K562 (cell line): ENCODE results near the gene IKBKG. TPM values are rescaled to one million over a fixed set of nuclear protein-coding genes. Genes with fewer than 3 reads are reported as not detected.
A peak's percentile ranks its signal among the peaks of the same experiment; 100 is the strongest.

Source experiments
- BRD4 ChIP-seq: fragments of 200-600 bp; sonication (generic); IDR thresholded peaks from 2 replicates; pipeline ENCODE4 v1.6.1; 2017; ENCODE audit warnings: inconsistent platforms
- BRD9 ChIP-seq: fragments of 450-650 bp; IDR thresholded peaks from 2 replicates; pipeline ENCODE4 v1.6.1; 2018; ENCODE audit warnings: low read depth; ENCODE audit not compliant: partially characterized antibody
- FOXJ2 ChIP-seq: fragments of 200-800 bp; sonication (Bioruptor generic); IDR thresholded peaks from 2 replicates; pipeline ENCODE4 v1.6.1; 2016; ENCODE audit warnings: missing genetic modification characterization, missing compliant biosample characterization
- HEY1 ChIP-seq: fragments of 250-450 bp; sonication (Bioruptor Pico); IDR thresholded peaks from 2 replicates; pipeline ENCODE4 v1.5.0; 2020; ENCODE audit warnings: mild to moderate bottlenecking, moderate library complexity, borderline replicate concordance
- MED1 ChIP-seq: sonication (generic); formaldehyde crosslinking; IDR thresholded peaks from 2 replicates; pipeline ENCODE4 v1.8.1; 2023; ENCODE audit warnings: missing genetic modification reagents, borderline replicate concordance
- MTA3 ChIP-seq: fragments of 450-650 bp; formaldehyde crosslinking; IDR thresholded peaks from 2 replicates; pipeline ENCODE4 v1.6.1; 2017; ENCODE audit warnings: mild to moderate bottlenecking, borderline replicate concordance
- NR2F6 ChIP-seq: fragments of 450-650 bp; formaldehyde crosslinking; IDR thresholded peaks from 2 replicates; pipeline ENCODE4 v1.4.0; 2020; ENCODE audit warnings: mild to moderate bottlenecking
- POLR2H ChIP-seq: IDR thresholded peaks from 2 replicates; pipeline ENCODE4 v1.6.1; 2016; ENCODE audit warnings: missing genetic modification characterization, low read depth, mild to moderate bottlenecking, control low read depth, missing compliant biosample characterization, moderate library complexity
- PRPF4 ChIP-seq: fragments of 200-400 bp; formaldehyde crosslinking; IDR thresholded peaks from one replicate; pipeline ENCODE4 v1.6.1; 2017; ENCODE audit warnings: low read length, low read depth, mild to moderate bottlenecking; ENCODE audit not compliant: insufficient read depth, poor library complexity, severe bottlenecking
- SRSF3 ChIP-seq: fragments of 200-400 bp; formaldehyde crosslinking; IDR thresholded peaks from 2 replicates; pipeline ENCODE4 v1.6.1; 2016; ENCODE audit warnings: mild to moderate bottlenecking, low read length, moderate library complexity; ENCODE audit not compliant: insufficient read depth
- TRIM24 ChIP-seq, 2 experiments: fragments of 450-650 bp; IDR thresholded peaks; 2 replicates each; pipeline ENCODE4 v1.6.1; 2016
- ZBTB8A ChIP-seq: fragments of 450-650 bp; IDR thresholded peaks from 2 replicates; pipeline ENCODE4 v1.6.1; 2018; ENCODE audit warnings: mild to moderate bottlenecking, moderate library complexity; ENCODE audit not compliant: partially characterized antibody
- ZFX ChIP-seq: sonication (generic); formaldehyde crosslinking; IDR thresholded peaks from 2 replicates; pipeline ENCODE4 v1.8.0; 2022; ENCODE audit warnings: mild to moderate bottlenecking, missing genetic modification reagents, moderate library complexity
- polyA plus RNA-seq, 8 experiments: library from polyadenylated mRNA; depleted of rRNA in 4 of 8; stranded (reverse) in 5 of 8; unstranded in 3 of 8; fragments of >200 nt; fragmentation: Nextera tagmentation in 2 of 8; fragmentation: Illumina TruSeq in 1 of 8; extraction: Ambion mirVana in 2 of 8; extraction: Trizol in 1 of 8; gene quantifications; 2 replicates each; pipeline versions ENCODE4 v1.2.1 to v1.2.3, GENCODE V29; 2011 to 2014; ENCODE audit warnings: inconsistent platforms in 1 of 8, missing spikeins in 1 of 8
- total RNA-seq, 7 experiments: library from RNA; depleted of rRNA in 6 of 7; stranded (reverse); fragments of >200 nt in 6 of 7; fragmentation: Illumina TruSeq in 2 of 7; extraction: Trizol in 2 of 7; gene quantifications; 2 replicates each; pipeline versions ENCODE4 v1.2.1 to v1.2.3, GENCODE V29; 2011 to 2021; ENCODE audit warnings: low replicate concordance in 1 of 7
- TF ChIP-seq, protein P1 (sequence below): sonication (generic); formaldehyde crosslinking; IDR thresholded peaks from 2 replicates; pipeline ENCODE4 v1.8.1; 2023; ENCODE audit warnings: missing genetic modification reagents, mild to moderate bottlenecking, borderline replicate concordance
- TF ChIP-seq, protein P2 (sequence below): fragments of 250-450 bp; sonication (Bioruptor Pico); IDR thresholded peaks from 2 replicates; pipeline ENCODE4 v1.5.0; 2021
- TF ChIP-seq, protein P3 (sequence below): fragments of 250-450 bp; sonication (Bioruptor Pico); IDR thresholded peaks from 2 replicates; pipeline ENCODE4 v1.6.1; 2021; ENCODE audit warnings: mild to moderate bottlenecking
- TF ChIP-seq, protein P4 (sequence below): fragments of 250-450 bp; sonication (Bioruptor Pico); IDR thresholded peaks from 2 replicates; pipeline ENCODE4 v1.4.0; 2020
- TF ChIP-seq, protein P5 (sequence below): sonication (generic); formaldehyde crosslinking; IDR thresholded peaks from 2 replicates; pipeline ENCODE4 v1.8.1; 2023; ENCODE audit warnings: mild to moderate bottlenecking, missing genetic modification reagents
- TF ChIP-seq, protein P6 (sequence below): fragments of 450-650 bp; IDR thresholded peaks from 2 replicates; pipeline ENCODE4 v1.6.1; 2016; ENCODE audit warnings: low read depth, mild to moderate bottlenecking, moderate library complexity

IKBKG gene
- total and polyA plus RNA-seq, 9 of the 15 experiments (the other 6 are each of a cell fraction or from before 2014, with no cell fraction given) = 0.68 to 60.0 (median 21.9) TPM

DNA sequence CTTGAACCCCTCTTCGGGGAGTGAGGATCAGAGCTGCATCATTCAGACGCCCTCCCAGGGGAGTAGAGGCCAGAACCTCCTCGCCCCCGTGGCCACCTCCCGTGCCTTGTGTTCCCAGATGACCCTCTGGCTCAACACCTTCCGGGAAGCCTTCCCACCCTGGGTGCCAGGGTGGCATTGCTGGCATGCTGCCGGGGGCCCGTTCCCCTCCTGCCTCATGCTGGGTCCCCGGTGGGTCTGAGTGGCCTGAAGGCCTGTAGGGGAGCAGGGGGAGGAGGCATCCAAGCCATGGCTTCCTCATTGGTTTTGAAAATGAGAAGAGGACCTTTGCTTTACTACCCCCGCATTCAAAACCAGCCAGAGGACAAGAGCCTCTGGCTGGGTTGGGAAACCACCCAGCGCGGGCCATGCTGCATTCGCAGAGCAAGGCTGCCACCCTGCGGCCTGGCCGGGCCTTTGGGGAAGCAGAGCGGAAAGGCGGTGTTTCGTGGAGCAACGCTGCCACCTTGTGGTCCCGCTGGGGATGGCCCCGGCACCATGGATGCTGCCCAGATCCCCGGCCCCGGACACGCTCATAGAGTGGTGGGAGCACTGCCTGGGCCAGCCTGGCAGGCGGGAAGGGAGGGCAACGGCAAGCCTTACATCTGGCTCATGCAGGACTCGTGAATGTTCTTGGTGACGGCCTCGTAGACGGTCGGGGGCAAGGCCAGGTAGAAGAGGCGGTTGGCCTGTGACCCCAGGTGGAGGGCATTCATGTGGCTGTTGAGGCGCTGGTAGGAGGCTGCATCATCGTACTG lies 12.7 kb upstream of the IKBKG start (continued):
- TF ChIP-seq, protein P1, sequence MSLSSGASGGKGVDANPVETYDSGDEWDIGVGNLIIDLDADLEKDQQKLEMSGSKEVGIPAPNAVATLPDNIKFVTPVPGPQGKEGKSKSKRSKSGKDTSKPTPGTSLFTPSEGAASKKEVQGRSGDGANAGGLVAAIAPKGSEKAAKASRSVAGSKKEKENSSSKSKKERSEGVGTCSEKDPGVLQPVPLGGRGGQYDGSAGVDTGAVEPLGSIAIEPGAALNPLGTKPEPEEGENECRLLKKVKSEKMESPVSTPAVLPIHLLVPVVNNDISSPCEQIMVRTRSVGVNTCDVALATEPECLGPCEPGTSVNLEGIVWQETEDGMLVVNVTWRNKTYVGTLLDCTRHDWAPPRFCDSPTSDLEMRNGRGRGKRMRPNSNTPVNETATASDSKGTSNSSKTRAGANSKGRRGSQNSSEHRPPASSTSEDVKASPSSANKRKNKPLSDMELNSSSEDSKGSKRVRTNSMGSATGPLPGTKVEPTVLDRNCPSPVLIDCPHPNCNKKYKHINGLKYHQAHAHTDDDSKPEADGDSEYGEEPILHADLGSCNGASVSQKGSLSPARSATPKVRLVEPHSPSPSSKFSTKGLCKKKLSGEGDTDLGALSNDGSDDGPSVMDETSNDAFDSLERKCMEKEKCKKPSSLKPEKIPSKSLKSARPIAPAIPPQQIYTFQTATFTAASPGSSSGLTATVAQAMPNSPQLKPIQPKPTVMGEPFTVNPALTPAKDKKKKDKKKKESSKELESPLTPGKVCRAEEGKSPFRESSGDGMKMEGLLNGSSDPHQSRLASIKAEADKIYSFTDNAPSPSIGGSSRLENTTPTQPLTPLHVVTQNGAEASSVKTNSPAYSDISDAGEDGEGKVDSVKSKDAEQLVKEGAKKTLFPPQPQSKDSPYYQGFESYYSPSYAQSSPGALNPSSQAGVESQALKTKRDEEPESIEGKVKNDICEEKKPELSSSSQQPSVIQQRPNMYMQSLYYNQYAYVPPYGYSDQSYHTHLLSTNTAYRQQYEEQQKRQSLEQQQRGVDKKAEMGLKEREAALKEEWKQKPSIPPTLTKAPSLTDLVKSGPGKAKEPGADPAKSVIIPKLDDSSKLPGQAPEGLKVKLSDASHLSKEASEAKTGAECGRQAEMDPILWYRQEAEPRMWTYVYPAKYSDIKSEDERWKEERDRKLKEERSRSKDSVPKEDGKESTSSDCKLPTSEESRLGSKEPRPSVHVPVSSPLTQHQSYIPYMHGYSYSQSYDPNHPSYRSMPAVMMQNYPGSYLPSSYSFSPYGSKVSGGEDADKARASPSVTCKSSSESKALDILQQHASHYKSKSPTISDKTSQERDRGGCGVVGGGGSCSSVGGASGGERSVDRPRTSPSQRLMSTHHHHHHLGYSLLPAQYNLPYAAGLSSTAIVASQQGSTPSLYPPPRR (CRISPR knock-in tag) = no peak
- no peak for TF ChIP-seq ZBTB8A
- no peak for TF ChIP-seq SRSF3
- no peak for TF ChIP-seq TRIM24 (IDR thresholded peaks at IDR 0.05)
- TF ChIP-seq, protein P2, sequence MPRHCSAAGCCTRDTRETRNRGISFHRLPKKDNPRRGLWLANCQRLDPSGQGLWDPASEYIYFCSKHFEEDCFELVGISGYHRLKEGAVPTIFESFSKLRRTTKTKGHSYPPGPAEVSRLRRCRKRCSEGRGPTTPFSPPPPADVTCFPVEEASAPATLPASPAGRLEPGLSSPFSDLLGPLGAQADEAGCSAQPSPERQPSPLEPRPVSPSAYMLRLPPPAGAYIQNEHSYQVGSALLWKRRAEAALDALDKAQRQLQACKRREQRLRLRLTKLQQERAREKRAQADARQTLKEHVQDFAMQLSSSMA (CRISPR knock-in tag) = no peak
- no peak for TF ChIP-seq BRD4
- no peak for TF ChIP-seq MED1 (CRISPR knock-in tag)
- no peak for TF ChIP-seq POLR2H
- TF ChIP-seq, protein P3, sequence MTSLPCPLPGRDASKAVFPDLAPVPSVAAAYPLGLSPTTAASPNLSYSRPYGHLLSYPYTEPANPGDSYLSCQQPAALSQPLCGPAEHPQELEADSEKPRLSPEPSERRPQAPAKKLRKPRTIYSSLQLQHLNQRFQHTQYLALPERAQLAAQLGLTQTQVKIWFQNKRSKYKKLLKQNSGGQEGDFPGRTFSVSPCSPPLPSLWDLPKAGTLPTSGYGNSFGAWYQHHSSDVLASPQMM (CRISPR knock-in tag) = no peak
- no peak for TF ChIP-seq PRPF4
- no peak for TF ChIP-seq NR2F6 (CRISPR knock-in tag)
- no peak for TF ChIP-seq FOXJ2 (tag)
- TF ChIP-seq, protein P4, sequence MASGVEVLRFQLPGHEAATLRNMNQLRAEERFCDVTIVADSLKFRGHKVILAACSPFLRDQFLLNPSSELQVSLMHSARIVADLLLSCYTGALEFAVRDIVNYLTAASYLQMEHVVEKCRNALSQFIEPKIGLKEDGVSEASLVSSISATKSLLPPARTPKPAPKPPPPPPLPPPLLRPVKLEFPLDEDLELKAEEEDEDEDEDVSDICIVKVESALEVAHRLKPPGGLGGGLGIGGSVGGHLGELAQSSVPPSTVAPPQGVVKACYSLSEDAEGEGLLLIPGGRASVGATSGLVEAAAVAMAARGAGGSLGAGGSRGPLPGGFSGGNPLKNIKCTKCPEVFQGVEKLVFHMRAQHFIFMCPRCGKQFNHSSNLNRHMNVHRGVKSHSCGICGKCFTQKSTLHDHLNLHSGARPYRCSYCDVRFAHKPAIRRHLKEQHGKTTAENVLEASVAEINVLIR (CRISPR knock-in tag) = no peak
- TF ChIP-seq, protein P5, sequence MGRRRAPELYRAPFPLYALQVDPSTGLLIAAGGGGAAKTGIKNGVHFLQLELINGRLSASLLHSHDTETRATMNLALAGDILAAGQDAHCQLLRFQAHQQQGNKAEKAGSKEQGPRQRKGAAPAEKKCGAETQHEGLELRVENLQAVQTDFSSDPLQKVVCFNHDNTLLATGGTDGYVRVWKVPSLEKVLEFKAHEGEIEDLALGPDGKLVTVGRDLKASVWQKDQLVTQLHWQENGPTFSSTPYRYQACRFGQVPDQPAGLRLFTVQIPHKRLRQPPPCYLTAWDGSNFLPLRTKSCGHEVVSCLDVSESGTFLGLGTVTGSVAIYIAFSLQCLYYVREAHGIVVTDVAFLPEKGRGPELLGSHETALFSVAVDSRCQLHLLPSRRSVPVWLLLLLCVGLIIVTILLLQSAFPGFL (CRISPR knock-in tag) = no peak
- no peak for TF ChIP-seq HEY1
- peak; percentile 37 for TF ChIP-seq ZFX (CRISPR knock-in tag)
- TF ChIP-seq, protein P6, sequence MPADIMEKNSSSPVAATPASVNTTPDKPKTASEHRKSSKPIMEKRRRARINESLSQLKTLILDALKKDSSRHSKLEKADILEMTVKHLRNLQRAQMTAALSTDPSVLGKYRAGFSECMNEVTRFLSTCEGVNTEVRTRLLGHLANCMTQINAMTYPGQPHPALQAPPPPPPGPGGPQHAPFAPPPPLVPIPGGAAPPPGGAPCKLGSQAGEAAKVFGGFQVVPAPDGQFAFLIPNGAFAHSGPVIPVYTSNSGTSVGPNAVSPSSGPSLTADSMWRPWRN = no peak
- no peak for TF ChIP-seq BRD9
- no peak for TF ChIP-seq MTA3
